ENCODE data around the gene C9orf57.

The C9orf57 gene

GRCh38 chr9:72052122-72052521 lies 8.3 kb downstream of the C9orf57 start:
- TF ChIP-seq CTCF (IDR thresholded peaks at IDR 0.05; ENCODE audit: low read depth, low read length, missing control alignments) = no peak
- H3K4me3 ChIP-seq (replicated peaks; ENCODE audit: low read depth, low read length) = no peak overlapping the region
- DNase-seq (ENCODE audit: extremely low read depth, low read depth) = no peak

- no peak overlapping the region for H3K4me3 ChIP-seq (replicated peaks; ENCODE audit: low read depth, low read length)
- DNase-seq (ENCODE audit: extremely low read depth, low read depth) = no peak
- no peak for TF ChIP-seq CTCF (IDR thresholded peaks at IDR 0.05; ENCODE audit: low read depth, low read length, missing control alignments)
Measured at GRCh38 chr9:72048850-72049249, 11.6 kb downstream of the C9orf57 start.

- no peak overlapping the region for H3K4me3 ChIP-seq (replicated peaks; ENCODE audit: low read depth, low read length)
- no peak for DNase-seq (ENCODE audit: extremely low read depth, low read depth)
- TF ChIP-seq CTCF (IDR thresholded peaks at IDR 0.05; ENCODE audit: low read depth, low read length, missing control alignments) = no peak
Measured at GRCh38 chr9:72046630-72047456, 13.6 kb downstream of the C9orf57 start.

DNA sequence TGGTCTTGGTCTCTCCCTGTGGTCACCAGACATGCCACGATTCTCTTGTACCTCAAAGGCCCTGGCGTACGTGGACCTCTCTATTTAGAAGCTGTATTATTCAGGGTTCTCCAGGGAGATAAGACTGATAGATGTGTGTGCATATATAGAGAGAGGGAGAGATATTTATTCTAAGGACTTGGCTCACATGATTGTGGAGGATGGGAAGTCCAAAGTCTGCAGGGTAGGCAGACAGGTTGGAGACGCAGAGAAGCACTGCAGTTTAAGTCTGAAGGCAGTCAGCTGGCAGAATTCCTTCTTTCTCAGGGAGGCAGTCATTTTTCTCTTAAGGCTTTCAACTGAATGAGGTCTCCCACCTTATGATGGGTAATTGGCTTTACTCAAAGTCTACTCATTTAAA lies 16.3 kb downstream of the C9orf57 start:
- TF ChIP-seq CTCF (IDR thresholded peaks at IDR 0.05; ENCODE audit: low read depth, low read length, missing control alignments) = no peak
- DNase-seq (ENCODE audit: extremely low read depth, low read depth) = no peak
- H3K4me3 ChIP-seq (replicated peaks; ENCODE audit: low read depth, low read length) = no peak overlapping the region

- DNase-seq (ENCODE audit: extremely low read depth, low read depth) = no peak
- H3K4me3 ChIP-seq (replicated peaks; ENCODE audit: low read depth, low read length) = no peak overlapping the region
- TF ChIP-seq CTCF (IDR thresholded peaks at IDR 0.05; ENCODE audit: low read depth, low read length, missing control alignments) = no peak
Measured at GRCh38 chr9:72043576-72043975, 16.8 kb downstream of the C9orf57 start.

GRCh38 chr9:72042928-72043327 lies 17.5 kb downstream of the C9orf57 start:
- TF ChIP-seq CTCF (IDR thresholded peaks at IDR 0.05; ENCODE audit: low read depth, low read length, missing control alignments) = no peak
- no peak overlapping the region for H3K4me3 ChIP-seq (replicated peaks; ENCODE audit: low read depth, low read length)
- DNase-seq (ENCODE audit: extremely low read depth, low read depth) = no peak

All from HFF-Myc (cell line).